HL-60 (cell line): Measurements from ENCODE around the gene S100B.

Source experiments
- CTCF ChIP-seq: IDR thresholded peaks from one replicate; pipeline ENCODE4 v1.5.1; 2011; ENCODE audit warnings: low read length, control low read depth, inconsistent platforms; ENCODE audit not compliant: insufficient read depth
- REST ChIP-seq: IDR thresholded peaks from 2 replicates; pipeline ENCODE4 v1.6.1; 2012; ENCODE audit warnings: low read depth; ENCODE audit not compliant: insufficient replicate concordance

GRCh38 chr21:46568562-46568961 is 36.3 kb downstream of the S100B start:
- TF ChIP-seq CTCF: no peak
- TF ChIP-seq REST: no peak
